ENCODE data around the gene PANK1.
"Not testable (repeated sequence)": the region's sequence is repeated elsewhere in the genome, so short reads cannot be mapped to it uniquely, and the experiment has no call there.

Gene PANK1

GRCh38 chr10:89651916-89652573 lies 7.0 kb upstream of the PANK1 start:
- DNase-seq: no peak

DNA sequence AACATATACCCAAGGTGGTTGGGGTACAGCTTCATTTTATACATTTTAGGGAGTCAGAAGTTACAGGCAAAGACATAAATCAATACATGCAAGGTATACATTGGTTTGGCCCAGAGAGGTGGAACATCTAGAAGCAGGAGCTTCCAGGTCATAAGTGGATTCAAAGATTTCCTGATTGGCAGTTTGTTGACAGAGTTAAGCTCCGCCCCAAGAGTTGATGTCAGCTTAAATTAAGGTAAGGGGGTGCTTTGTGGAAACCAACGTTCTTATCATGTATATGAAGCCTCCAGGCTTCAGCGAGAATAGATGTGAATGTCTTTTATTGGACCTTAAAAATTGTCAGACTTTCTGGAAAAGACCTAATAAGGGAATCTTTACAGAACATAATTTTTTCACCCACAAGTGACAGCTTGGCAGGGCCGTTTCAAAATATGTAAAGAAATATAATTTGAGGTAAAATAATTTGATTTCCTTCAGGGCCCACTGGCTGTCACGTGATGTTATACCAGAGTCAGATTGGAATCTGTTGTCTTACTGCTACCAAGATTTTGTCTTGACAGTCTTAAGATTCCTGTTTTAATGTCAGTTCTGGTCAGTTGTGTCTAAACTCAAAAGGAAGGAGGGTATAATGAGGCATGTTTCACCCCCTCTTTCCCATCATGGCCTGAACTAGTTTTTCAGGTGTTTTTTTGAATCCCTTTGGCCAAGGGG lies 6.3 kb upstream of the PANK1 start:
- DNase-seq: no peak

DNA sequence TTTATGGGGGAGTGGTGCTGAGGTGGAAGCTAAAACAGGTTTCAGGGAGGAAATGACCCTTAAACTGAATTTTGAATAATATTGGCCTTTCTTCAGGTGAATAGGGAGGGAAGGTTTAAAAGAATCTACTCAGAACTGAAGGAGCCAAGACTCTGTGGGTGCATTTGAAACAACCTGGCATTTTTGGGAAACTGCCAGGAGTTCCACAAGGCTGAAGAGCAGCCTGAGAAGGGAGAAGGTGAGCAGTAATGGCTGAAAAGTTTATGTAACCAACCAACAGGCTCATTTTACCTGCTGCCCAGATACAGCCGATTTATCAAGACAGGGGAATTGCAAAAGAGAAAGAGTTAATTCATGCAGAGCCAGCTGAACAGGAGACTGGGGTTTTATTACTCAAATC lies 4.0 kb upstream of the PANK1 start:
- DNase-seq: no peak

GRCh38 chr10:89648074-89648473 lies 3.0 kb upstream of the PANK1 start:
- no peak for DNase-seq

- no peak for DNase-seq
These were observed 2.0 kb upstream of the PANK1 start for GRCh38 chr10:89646889-89647657.

- no peak for DNase-seq
These were observed 715 bp upstream of the PANK1 start for GRCh38 chr10:89645742-89646172.

DNA sequence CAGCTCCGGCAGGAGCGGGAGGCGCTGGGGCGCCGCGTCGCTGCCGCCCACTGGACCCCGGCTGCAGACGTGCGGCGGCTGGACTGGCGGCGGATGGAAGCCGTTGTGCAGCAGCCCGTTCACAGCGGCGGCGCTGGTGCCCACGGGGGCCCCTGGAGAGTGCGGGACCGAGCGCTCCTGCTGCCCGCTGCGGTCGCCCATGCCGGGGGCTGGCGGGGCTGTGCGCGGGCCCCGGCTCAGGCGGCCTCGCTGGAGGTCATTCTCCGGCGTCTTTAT lies 413 bp downstream of the PANK1 start:
- no peak for DNase-seq

GRCh38 chr10:89643812-89644690 lies 991 bp downstream of the PANK1 start:
- peak; percentile 78 for DNase-seq

GRCh38 chr10:89643431-89643811 lies 1.6 kb downstream of the PANK1 start:
- DNase-seq: no peak

GRCh38 chr10:89642193-89642592 lies 2.8 kb downstream of the PANK1 start:
- DNase-seq: no peak

DNA sequence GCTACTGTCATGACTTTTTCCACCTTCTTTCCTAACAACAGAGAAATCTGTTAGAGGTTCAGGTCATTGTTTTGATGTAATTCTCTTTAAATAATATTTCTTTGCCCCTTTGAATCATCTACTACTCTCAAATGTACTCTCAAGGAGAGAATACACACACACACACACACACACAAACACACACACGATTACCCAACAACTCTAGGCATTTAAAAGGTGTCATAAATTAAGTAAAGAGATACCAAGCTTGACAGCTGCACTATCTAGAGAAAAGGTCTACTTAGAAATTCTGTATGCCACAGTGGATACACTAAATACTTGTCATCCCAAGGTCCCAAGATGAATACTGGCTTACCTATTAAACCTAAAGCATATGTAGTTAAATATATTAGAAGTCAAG lies 4.8 kb downstream of the PANK1 start:
- DNase-seq: no peak

- no peak for DNase-seq
These were observed 5.7 kb downstream of the PANK1 start for GRCh38 chr10:89639326-89639725.

DNA sequence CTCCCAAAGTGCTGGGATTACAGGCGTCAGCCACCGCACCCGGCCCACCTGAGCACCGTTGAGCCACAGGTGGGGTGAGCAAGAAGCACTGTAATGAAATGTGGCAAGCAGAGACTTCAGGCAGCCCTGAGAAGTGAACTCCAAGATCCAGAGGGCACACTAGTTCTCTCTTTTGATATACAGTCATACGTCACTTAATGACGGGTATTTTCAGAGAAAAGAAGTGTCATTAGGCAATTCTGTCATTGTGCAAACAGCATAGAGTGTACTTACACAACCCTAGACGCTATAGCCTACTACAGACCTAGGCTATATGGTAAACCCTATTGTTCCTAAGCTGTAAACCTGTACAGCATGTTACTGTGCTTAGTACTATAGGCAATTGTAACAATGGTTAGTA lies 7.9 kb downstream of the PANK1 start:
- DNase-seq: no peak

DNA sequence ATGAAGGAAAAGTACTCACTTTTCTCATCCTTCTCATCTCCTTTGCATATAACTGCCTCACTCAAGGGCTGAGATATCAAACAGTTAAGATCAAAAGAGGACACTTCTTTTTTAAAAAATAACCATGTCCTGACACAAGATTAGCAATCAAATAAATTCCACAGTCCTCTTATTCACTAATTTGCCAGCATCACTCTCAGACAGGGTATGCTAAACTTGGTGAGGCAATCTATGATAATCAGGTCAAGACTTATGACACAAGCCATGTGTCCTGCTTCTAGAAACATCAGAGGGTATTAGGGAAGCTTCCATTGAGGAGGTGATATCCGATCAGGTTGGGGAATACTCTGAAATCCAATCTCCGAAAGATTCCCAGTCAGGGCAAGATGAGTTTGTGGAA lies 10.4 kb downstream of the PANK1 start:
- DNase-seq: no peak

DNA sequence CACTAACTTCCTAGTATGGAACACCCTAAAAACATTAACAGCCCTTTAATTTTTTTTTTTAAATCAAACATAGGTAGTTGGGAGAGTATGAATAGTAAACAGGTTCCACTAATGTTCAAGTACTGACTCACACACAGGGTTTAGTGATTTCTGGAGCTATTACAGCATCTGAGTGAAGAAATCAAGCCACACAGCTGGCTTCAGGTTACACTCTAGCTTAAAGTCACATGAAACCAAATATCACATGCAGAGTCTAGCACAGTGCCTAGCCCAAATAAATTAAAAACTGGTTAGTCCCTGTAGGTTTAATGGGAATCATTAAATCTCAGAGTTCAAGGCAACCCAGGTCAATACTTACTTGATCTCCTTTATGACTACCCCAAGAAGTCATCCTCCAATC lies 11.6 kb downstream of the PANK1 start:
- DNase-seq: no peak

DNA sequence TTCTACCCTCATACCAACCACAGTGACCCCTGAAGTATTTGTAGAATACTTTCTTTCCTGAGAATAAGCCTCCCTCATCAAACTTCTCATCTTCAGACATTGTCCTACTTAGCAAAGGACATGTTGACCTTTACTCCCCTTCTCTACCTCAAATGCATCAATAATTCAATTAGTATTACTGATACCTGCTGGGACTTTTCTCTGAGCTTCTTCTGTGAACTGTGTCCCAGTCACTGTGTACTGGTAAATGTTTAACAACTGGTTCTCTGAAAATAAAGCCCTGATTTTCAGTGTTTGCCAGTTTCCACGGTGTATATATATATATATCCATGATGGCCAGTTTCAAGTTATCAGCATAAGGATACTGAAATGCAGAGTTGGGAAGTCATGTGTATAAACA lies 12.2 kb downstream of the PANK1 start:
- no peak for DNase-seq

DNA sequence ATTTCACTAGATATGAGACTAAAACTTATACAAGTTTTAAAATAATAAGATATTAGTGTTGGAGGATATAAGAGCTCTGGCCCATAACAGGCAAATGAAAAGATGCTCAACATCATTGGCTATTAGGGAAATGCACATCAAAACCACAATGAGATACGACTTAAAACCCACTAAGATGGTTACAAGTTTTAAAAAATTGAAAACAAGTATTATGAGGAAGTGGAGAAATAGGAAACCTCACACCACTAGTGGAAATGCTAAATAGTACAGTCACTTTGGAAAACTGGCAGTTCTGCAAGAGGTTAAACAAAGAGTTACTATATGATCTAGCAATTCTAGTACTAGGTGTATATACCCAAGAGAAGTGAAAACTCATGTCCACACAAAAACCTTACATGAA lies 17.2 kb downstream of the PANK1 start:
- no peak for DNase-seq

- DNase-seq: no peak
These were observed 19.8 kb downstream of the PANK1 start for GRCh38 chr10:89625041-89625765.

DNA sequence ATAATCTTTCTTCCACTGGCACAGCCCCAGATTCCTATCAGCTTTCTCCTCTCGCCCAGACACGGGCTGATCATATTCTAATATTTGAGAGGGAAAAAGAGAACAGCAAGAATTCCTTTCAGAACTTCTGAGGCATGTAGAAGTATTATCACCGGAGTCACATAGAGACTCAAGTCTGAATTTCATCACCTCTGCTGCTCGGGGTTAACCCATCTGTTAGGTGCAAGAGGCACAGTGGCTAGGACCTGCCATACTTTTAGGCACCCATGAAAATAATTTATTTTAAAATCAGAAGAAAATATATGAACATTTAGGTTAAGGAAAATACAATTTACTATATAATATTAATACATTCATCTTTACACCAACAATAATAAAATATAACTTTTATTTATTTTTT lies 21.0 kb downstream of the PANK1 start:
- no peak for DNase-seq

DNA sequence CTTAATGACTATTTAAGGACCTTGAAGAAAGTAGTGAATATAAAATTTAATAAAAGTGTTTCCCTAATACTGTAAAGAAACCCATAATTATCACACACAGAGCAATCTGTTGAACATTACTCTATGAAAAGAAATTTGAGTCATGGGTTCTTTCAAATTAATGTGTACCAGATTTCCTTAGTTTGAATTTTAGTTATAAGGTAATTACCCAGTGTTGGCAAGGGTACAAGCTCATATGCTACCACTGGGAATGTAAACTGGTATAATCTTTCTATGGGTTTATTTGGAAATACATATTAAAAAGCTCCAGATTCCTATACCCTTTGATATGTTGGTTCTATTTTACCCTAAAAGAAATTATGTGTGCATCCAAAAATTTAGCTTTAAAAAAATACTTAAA lies 22.9 kb downstream of the PANK1 start:
- DNase-seq: no peak

DNA sequence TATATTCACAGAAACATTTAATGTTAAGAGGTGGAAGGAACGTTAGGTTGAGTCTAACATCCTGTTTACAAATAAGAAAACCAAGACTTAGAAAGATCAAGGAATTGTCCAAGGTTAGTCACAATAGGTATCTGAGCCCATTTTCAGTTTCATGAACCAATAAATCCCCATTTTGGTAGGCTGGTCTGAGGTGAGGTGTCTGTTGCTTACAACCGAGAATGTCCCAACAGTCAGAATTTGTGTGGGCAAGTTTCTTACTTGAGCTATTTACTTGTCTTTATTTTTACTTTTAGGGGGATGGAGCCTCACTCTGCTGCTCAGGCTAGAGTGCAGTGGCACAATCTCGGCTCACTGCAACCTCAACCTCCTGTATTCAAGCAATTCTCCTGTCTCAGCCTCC lies 23.6 kb downstream of the PANK1 start:
- DNase-seq: no peak

GRCh38 chr10:89620296-89620695 lies 24.7 kb downstream of the PANK1 start:
- not testable (repeated sequence) for DNase-seq

DNA sequence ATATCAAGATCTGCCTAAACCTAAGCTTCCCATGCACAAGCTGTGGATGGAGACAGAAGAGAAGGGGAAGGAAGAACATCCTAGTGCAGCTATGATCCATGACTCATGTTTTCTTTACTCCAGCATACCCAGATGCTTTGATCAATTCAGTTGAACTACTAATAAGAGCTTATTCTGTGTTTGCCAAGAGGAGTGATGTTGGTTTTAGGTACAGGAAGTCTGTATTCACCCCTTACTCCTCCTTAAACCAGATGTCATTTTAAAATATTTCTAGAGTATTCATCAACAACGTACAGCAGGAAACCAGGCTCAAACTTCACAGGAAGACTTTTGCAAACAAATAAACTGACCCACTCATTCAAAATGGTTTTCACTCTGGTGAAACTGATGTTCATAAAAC lies 29.2 kb downstream of the PANK1 start:
- no peak for DNase-seq

Data from CD4-positive, alpha-beta T cell treated with Interferon gamma for 1 hour (primary cell).